Vagina (tissue), 2 donors: Measurements from ENCODE around the gene GCM1.

Experiments used
- POLR2A ChIP-seq, 2 donors: fragments of 450-650 bp; IDR thresholded peaks; one replicate each; pipeline ENCODE4 v1.6.1; 2017; ENCODE audit warnings: antibody characterized with exemption in 2 of 2, mild to moderate bottlenecking in 2 of 2, moderate library complexity in 2 of 2
- TF ChIP-seq, protein P1 (sequence below), 3 experiments: fragments of 450-650 bp in 2 of 3; fragments of 200-600 bp in 1 of 3; sonication (generic) in 1 of 3; IDR thresholded peaks; one replicate each; pipeline ENCODE4 v1.5.1; 2017 to 2019; ENCODE audit warnings: antibody characterized with exemption in 3 of 3, mild to moderate bottlenecking in 2 of 3, moderate library complexity in 2 of 3

DNA sequence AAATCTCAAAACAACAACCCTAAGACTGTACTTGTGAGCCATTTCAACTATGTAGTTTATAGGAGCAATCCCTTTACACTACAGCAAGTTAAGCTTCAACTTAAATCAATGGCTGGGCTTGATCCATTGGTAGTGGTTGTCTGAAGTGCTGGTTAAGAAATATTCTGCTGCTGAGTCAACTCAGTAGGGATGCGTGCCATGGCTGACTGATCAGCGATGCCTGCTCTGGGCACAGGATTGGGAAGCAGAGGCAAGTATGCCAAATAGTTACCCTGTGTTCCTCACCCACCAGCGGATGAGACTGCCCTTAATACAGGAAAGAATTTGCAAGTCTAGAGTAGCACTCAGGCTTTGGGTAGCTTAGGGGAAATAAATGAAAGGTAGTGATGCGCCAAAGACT lies 41.5 kb downstream of the GCM1 start:
- TF ChIP-seq, protein P1, sequence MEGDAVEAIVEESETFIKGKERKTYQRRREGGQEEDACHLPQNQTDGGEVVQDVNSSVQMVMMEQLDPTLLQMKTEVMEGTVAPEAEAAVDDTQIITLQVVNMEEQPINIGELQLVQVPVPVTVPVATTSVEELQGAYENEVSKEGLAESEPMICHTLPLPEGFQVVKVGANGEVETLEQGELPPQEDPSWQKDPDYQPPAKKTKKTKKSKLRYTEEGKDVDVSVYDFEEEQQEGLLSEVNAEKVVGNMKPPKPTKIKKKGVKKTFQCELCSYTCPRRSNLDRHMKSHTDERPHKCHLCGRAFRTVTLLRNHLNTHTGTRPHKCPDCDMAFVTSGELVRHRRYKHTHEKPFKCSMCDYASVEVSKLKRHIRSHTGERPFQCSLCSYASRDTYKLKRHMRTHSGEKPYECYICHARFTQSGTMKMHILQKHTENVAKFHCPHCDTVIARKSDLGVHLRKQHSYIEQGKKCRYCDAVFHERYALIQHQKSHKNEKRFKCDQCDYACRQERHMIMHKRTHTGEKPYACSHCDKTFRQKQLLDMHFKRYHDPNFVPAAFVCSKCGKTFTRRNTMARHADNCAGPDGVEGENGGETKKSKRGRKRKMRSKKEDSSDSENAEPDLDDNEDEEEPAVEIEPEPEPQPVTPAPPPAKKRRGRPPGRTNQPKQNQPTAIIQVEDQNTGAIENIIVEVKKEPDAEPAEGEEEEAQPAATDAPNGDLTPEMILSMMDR (IDR thresholded peaks at IDR 0.05), result no peak
- no peak for TF ChIP-seq POLR2A (IDR thresholded peaks at IDR 0.05)
